ENCODE measurements around the gene CRB2. TPM values are rescaled to one million over a fixed set of nuclear protein-coding genes. Genes with fewer than 3 reads are reported as not detected.

Gene CRB2
- 1 to 10 TPM in 1 of 2 donors, under 1 TPM in 1; under 0.01 to 1.3 TPM for total RNA-seq

- no peaks in the 10 kb centered on the region for H3K9me3 ChIP-seq
- no peaks in the 10 kb centered on the region for H3K27me3 ChIP-seq
- ATAC-seq, result no peak
- TF ChIP-seq CTCF (IDR thresholded peaks at IDR 0.05), result no peak
- H3K4me1 ChIP-seq, result peaks cover 17% of the 10 kb centered on the region
- H3K36me3 ChIP-seq (replicated peaks in 1 of 2; ENCODE audit: insufficient read depth in 1 of 2, low read depth in 2 of 2), result no peaks in the 10 kb centered on the region
- DNase-seq, result no peak
- WGBS, 2 donors, result 71 to 85% methylated on average over 7 of the region's 17 CpGs
- intact Hi-C loops (cut with DNase I), result no loop called here
- H3K27ac ChIP-seq, result no peak within 1 kb of the TSS
- no peak within 1 kb of the TSS for H3K4me3 ChIP-seq
Observed at GRCh38 chr9:123355761-123356431, at the start of gene CRB2. CRB2 (plus strand) TSS chr9:123356197; CDS start chr9:123356261, 64 bp downstream.

- DNase-seq, result no peak
- no peaks in the 10 kb centered on the region for H3K9me3 ChIP-seq
- no peak overlapping the region for H3K4me3 ChIP-seq
- H3K4me1 ChIP-seq, result no peaks in the 10 kb centered on the region
- no peak for ATAC-seq
- no peaks in the 10 kb centered on the region for H3K27me3 ChIP-seq
- no peak overlapping the region for H3K27ac ChIP-seq
- no peak for TF ChIP-seq POLR2A (IDR thresholded peaks at IDR 0.05)
- no peak for TF ChIP-seq CTCF (IDR thresholded peaks at IDR 0.05)
- H3K36me3 ChIP-seq (replicated peaks in 1 of 2; ENCODE audit: insufficient read depth in 1 of 2, low read depth in 2 of 2), result no peaks in the 10 kb centered on the region
- 77 to 88% methylated on average over 1 of the region's 1 CpG for WGBS, 2 donors
- intact Hi-C loops (cut with DNase I), result no loop called here
Observed at GRCh38 chr9:123309611-123310010, 46.4 kb upstream of the CRB2 start.

- DNase-seq (no peak), ATAC-seq (no peak)
- intact Hi-C loops (cut with DNase I), result no loop called here
- TF ChIP-seq POLR2A (IDR thresholded peaks at IDR 0.05) (no peak), CTCF (IDR thresholded peaks at IDR 0.05) (no peak)
- H3K4me3 ChIP-seq, result no peak overlapping the region
- H3K36me3 ChIP-seq (replicated peaks in 1 of 2; ENCODE audit: insufficient read depth in 1 of 2, low read depth in 2 of 2), result no peaks in the 10 kb centered on the region
- H3K27me3 ChIP-seq, result no peaks in the 10 kb centered on the region
- H3K4me1 ChIP-seq, result no peaks in the 10 kb centered on the region
- no peaks in the 10 kb centered on the region for H3K9me3 ChIP-seq
- 39 to 66% methylated on average over 4 of the region's 4 CpGs for WGBS, 2 donors
- no peak overlapping the region for H3K27ac ChIP-seq
Observed at GRCh38 chr9:123310551-123311249, 45.3 kb upstream of the CRB2 start.

GRCh38 chr9:123311250-123311752, 44.7 kb upstream of the CRB2 start:
- no peak for DNase-seq
- intact Hi-C loops (cut with DNase I), result no loop called here
- TF ChIP-seq POLR2A (IDR thresholded peaks at IDR 0.05) (no peak), CTCF (IDR thresholded peaks at IDR 0.05) (no peak)

More at GRCh38 chr9:123311250-123311752, 44.7 kb upstream of the CRB2 start:
- no peak for ATAC-seq
- Histone ChIP-seq H3K9me3 (no peaks in the 10 kb centered on the region), H3K4me1 (no peaks in the 10 kb centered on the region), H3K27ac (no peak overlapping the region), H3K36me3 (replicated peaks in 1 of 2; ENCODE audit: insufficient read depth in 1 of 2, low read depth in 2 of 2) (no peaks in the 10 kb centered on the region), H3K4me3 (no peak overlapping the region), H3K27me3 (no peaks in the 10 kb centered on the region)
- 66 to 68% methylated on average over 9 of the region's 9 CpGs for WGBS, 2 donors

Measured in body of pancreas (tissue), 4 donors.